NCI-H345 (cell line): Measurements from ENCODE around the gene MOB3A.

ENCODE experiments used
- DNase-seq: peaks from one replicate; lab custom pipeline; 2025; lab: John Stamatoyannopoulos, UW

The MOB3A gene

DNA sequence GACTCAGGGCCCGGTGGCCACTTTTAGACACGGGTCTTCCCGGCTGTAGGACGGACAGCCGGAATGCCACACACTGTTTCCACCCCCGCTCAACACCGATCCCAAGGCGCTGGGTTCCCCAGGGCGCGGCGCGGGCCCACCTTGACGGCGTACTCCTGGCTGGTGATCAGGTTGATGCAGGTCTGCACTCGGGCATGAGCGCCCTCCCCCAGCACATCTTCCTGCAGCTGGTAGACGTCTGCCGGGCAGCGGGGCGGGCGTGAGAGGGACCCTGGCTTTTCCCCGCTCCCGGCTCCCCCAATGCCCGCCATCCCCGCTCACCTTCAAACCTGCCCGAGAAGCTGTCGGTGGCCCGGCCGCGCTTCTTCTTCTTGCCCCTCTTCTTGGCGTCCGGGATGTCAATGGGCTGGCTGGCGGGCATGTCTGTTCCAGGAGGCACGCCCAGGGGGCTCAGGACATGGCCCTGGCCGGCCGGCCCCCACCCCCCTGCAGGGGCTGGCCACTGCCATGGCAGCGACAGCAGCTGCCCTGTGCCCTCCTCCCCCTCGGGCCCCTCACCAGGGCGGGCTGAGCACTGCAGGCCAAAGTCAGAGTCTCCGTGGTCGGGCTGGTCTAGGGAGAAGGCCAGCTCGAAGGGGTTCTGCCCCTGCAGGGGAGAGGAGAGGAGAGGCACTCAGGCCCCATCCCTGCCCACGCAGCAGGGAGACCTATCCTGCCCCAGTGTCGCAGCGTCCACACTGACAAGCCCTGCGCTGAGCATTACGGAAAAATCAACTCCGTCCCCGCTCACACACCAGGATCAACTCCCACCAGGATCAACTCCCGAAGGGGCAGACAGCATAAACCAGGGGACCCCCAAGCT, 49.8 kb downstream of the MOB3A start:
- no peak for DNase-seq

GRCh38 chr19:2045501-2046045, 50.6 kb downstream of the MOB3A start:
- no peak for DNase-seq

- no peak for DNase-seq
Observed at GRCh38 chr19:2044709-2045500, 51.2 kb downstream of the MOB3A start.

GRCh38 chr19:2043961-2044708, 52.0 kb downstream of the MOB3A start:
- DNase-seq, result no peak

GRCh38 chr19:2043251-2043641, 52.9 kb downstream of the MOB3A start:
- no peak for DNase-seq

GRCh38 chr19:2042485-2043250, 53.5 kb downstream of the MOB3A start:
- DNase-seq, result no peak

DNA sequence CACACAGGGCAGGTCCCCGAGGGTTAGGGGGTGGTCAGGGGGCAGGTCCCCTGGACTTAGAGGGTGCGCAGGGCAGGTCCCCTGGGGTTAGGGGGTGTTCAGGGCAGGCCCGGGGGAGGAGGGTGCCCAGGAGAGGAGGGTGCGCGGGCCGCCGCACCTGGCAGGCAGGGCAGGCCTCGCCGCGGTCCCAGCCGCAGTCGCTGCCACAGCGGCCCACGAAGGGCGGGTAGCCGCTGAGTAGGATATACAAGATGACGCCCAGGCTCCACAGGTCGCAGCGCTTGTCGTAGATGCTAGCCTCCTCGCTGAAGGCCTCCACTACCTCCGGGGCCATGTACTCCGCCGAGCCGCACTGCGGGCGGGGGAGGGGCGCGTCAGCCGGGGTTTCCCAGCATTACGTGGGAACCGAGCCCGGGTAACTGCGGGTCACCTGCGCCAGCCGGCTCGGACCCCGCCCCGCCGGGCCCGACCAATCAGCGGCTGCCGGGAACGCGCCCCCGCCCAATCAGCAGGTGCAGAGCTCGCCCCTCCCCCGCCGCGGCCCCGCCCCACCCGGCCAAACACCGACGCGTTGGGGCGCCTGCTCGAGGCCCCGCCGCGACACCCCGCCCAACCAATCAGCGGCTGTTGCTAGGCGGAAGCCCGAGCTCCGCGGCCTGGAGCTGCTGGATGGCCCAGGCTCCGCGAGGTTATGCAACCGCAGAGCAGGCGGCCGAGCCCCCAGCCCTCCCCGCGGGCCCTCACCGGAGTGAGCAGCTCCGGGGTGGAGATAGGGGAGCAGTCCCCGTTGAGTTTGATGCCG, 54.2 kb downstream of the MOB3A start:
- peak; percentile 97 for DNase-seq

DNA sequence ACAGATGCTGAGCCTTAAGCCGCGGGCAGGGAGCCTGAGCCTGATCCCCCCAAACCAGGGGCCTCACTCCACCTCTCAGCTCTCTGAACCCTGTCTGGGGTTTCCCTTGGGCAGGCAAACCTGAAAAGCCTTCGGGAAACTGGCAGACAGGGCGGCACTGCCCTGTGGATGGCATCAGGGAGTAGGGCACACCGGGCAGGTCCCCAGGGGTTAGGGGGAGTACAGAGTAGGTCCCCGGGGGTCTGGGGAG, 54.8 kb downstream of the MOB3A start:
- DNase-seq, result no peak

GRCh38 chr19:2040647-2041432, 55.3 kb downstream of the MOB3A start:
- no peak for DNase-seq

DNA sequence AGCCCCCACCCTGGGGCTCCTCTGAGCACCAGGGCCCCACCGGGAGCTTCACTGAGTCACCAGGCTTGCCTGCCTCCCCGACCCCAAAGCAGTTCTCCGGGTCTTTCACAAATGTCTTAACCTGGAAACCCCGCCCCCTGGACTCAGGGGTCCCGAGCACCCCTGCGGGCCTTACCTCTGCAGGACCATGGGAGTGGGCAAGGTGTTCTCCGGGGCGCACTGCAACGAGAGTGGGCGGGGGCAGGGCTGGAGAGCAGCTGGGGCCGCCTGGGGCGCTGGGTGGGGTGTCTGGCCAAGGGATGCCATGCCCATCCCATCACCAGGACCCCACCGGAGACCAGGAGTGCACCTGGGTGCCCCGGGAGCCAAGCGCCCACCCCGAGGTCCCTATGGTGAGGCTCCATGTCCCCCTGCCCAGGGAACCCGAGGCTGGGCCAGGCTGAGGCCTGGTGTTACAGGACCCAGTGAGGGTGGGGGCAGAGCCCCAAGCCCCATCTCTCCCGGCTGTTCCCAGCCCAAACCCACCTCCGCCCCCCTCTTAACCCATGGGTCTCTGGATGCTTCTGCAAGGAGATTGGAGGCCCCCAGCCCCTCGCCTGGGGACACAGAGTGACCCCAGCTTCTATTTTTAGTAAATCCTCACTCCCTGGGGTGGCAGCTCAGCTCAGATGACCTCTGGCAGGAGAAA, 56.0 kb downstream of the MOB3A start:
- no peak for DNase-seq

- no peak for DNase-seq
Observed at GRCh38 chr19:2039089-2039958, 56.8 kb downstream of the MOB3A start.

DNA sequence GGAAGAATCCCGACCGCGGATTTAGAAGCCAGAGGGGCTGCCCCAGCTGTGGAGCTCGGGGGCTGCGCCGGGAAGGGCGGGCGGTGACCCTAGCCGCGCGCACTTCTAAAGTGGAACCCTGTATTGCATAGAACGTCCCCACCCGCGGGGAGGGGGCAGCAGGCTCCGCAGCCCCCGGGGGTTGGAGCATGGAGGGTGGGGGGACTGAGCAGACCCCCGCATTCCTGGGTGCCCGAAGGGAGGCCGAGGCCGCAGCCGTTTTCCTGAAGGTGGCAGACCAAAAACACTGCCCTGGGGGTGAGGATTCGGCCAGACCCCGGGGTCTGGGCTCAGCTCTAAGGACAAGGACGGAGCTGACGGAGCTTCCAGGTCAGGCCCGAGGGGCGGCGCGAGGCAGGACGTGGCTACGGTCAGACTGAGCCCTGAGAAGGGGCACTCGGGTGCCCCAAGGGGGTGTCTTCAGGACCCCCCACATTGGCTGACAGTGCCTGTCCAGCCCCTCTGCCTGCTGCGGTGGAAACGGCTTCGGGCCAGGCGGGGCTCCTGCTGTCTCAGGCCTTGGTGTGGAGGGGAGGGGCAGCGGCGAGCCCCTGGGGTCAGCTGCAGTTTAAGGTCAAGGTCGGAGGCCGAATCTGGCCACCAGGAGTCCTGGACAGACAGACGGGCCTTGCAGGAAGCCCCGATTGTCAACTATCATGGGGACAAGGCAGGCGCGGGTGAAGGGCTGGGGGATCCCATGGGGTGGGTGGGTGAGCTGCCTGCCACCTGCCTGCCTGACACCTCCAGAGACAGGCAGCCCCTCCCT, 57.6 kb downstream of the MOB3A start:
- DNase-seq, result no peak

GRCh38 chr19:2037651-2038255, 58.4 kb downstream of the MOB3A start:
- DNase-seq, result no peak

DNA sequence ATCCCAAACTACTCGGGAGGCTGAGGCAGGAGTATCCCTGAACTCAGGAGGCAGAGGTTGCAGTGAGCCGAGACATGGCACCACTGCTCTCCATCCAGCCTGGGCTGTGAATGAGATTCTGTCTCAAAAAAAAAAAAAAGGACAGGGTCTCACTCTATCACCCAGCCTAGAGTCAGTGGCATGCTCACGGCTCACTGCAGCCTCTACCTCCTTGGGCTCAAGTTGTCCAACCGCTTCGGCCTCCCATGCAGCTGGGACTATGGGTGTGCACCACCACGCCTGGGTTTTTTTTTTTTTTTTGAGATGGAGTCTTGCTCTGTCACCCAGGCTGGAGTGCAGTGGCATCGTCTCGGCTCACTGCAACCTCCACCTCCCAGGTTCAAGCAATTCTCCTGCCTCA, 59.7 kb downstream of the MOB3A start:
- DNase-seq, result no peak

- DNase-seq, result no peak
Observed at GRCh38 chr19:2035590-2035991, 60.5 kb downstream of the MOB3A start.

DNA sequence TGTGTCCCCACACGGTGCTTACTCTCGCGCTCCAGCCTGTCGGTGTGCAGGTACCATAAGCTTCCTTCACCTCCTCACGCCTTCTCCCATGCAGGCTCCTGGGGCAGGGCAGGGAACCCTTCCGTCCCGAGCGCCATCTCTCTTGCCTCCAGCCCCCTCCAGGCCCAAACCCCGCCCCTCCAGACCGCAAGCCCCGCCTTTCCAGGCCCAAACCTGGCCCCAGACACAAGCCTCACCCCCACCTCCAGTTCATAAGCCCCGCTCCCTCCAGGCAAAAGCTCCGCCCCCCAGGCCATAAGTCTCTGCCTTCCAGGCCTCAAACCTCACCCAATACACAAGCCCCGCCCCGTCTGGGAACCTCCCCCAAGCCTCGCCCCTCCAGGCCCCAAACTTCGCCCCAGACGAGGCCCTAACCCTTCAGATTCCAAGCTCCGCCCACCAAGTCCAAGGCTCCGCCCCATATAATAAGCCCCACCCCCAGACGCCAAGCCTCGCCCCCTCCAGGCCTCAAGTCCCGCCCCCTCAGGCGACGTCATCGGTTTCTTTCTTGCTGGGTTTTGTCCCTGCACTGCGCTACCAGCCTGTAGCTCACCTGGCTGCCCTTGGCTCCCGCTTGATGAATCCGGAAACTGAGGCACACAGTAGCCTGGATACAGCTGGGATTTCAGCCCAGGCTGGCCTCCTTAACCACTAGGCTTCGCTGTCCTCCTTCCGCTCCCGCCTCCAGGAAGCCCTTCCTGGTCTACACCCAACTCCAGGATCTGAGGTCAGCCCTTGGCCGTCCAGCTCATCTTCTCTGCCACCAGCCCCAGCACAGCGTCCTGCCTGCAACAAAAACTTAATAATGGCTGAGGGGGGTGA, 61.2 kb downstream of the MOB3A start:
- no peak for DNase-seq
